Smooth muscle cell of bladder (primary cell): ENCODE measurements around the gene CPB1. TPM values are rescaled to one million over a fixed set of nuclear protein-coding genes. Genes with fewer than 3 reads are reported as not detected.

Experiments
- total RNA-seq: library from RNA; depleted of rRNA; stranded (reverse); fragments of >200 nt; gene quantifications from 2 replicates; pipeline ENCODE4 v1.2.3, GENCODE V29; 2014

CPB1 gene
- not detected in 2 replicates for total RNA-seq

DNA sequence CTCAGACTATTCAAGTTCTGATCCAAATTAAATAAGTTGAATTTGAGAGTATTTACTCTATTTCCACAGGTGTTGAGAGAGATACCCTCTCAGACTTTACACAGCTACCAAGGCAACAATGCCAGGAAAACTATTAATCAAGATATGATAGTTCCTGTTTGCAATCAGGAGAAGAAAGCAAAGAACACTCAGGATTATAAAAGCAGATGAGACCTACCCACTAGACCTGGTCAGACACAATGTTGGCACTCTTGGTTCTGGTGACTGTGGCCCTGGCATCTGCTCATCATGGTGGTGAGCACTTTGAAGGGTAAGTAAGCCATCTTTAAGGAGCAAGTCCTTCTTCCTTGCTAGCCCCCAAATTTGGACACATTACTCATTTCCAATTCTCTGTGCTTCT is at the start of gene CPB1:
CPB1 (plus strand) TSS at position 227 of the 400 bp plus-strand sequence; CDS start at position 240, 13 bp downstream.

DNA sequence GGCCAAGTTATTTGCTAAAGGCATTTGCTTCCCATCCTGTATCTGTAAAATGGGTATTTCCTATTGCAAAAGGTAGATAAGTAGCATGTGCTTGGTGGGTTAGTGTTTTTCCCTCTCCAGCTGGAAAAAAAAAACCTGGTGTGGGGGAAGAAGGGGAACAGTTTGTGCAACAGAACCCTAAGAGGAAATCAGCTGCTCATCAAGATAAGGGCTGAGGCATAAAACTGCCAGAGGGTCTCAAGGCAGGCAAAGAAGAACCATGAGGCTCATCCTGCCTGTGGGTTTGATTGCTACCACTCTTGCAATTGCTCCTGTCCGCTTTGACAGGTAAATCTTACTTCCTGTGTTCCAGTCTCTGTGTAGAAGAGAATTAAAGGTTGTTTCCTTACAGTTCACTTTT is 37.4 kb downstream of the CPB1 start, which contains the start of gene CPA3:
CPA3 (plus strand) TSS at position 248 of the 400 bp plus-strand sequence; CDS start at position 260, 12 bp downstream.

Other genes with a start within 250 kb of the CPB1 start
- 1.3 and 2.9 TPM in 2 replicates for gene AGTR1, start 129.9 kb upstream of the CPB1 start, total RNA-seq
- not detected in 2 replicates for gene CPA3, start 37.5 kb downstream of the CPB1 start, total RNA-seq
- gene GYG1, start 163.7 kb downstream of the CPB1 start, total RNA-seq: 29.2 and 37.1 TPM in 2 replicates